MM.1S (cell line): ENCODE measurements around the gene MYO1C.

Experiments used
- EZH2 ChIP-seq: fragments of 300-600 bp; sonication (generic); optimal IDR thresholded peaks from 2 replicates; pipeline ENCODE3; 2017; ENCODE audit warnings: low read depth, mild to moderate bottlenecking, antibody characterized with exemption, low read length, mixed read lengths
- EZH2phosphoT487 ChIP-seq: fragments of 300-600 bp; sonication (generic); IDR thresholded peaks from 2 replicates; pipeline ENCODE4 v1.6.1; 2018; ENCODE audit warnings: antibody characterized with exemption, low read length
- TF ChIP-seq, protein P1 (sequence below): fragments of 300-600 bp; sonication (generic); IDR thresholded peaks from 2 replicates; pipeline ENCODE4 v1.5.1; 2016; ENCODE audit warnings: antibody characterized with exemption, low read length, mixed read lengths

GRCh38 chr17:1471911-1472821, 20.3 kb downstream of the MYO1C start:
- TF ChIP-seq EZH2 (no peak), EZH2phosphoT487 (no peak)
- TF ChIP-seq, protein P1, sequence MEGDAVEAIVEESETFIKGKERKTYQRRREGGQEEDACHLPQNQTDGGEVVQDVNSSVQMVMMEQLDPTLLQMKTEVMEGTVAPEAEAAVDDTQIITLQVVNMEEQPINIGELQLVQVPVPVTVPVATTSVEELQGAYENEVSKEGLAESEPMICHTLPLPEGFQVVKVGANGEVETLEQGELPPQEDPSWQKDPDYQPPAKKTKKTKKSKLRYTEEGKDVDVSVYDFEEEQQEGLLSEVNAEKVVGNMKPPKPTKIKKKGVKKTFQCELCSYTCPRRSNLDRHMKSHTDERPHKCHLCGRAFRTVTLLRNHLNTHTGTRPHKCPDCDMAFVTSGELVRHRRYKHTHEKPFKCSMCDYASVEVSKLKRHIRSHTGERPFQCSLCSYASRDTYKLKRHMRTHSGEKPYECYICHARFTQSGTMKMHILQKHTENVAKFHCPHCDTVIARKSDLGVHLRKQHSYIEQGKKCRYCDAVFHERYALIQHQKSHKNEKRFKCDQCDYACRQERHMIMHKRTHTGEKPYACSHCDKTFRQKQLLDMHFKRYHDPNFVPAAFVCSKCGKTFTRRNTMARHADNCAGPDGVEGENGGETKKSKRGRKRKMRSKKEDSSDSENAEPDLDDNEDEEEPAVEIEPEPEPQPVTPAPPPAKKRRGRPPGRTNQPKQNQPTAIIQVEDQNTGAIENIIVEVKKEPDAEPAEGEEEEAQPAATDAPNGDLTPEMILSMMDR: no peak
